Neuronal stem cell (in vitro differentiated cells): ENCODE measurements around the gene GNG10.

ENCODE experiments used
- DNase-seq: peaks from one replicate; pipeline ENCODE4 v3.0.0-alpha.2; 2013; ENCODE audit warnings: low spot score
- H2AFZ ChIP-seq: one replicate; pipeline ENCODE4 v1.6.1; 2013; ENCODE audit warnings: mild to moderate bottlenecking, low read length, inconsistent platforms
- H2AK5ac ChIP-seq: 2 replicates; pipeline ENCODE4 v1.6.1; 2013; ENCODE audit warnings: low read depth, mild to moderate bottlenecking, inconsistent platforms, low read length, moderate library complexity, mixed read lengths
- H2BK120ac ChIP-seq: 2 replicates; pipeline ENCODE4 v1.6.1; 2013; ENCODE audit warnings: low read depth, mild to moderate bottlenecking, inconsistent platforms, low read length, moderate library complexity, mixed read lengths
- H2BK12ac ChIP-seq: one replicate; pipeline ENCODE4 v1.6.1; 2013; ENCODE audit warnings: low read length, inconsistent platforms
- H2BK15ac ChIP-seq: 2 replicates; pipeline ENCODE4 v1.6.1; 2013; ENCODE audit warnings: mild to moderate bottlenecking, low read length, inconsistent platforms, mixed read lengths
- H2BK5ac ChIP-seq: one replicate; pipeline ENCODE4 v1.6.1; 2013; ENCODE audit warnings: inconsistent platforms, mild to moderate bottlenecking, low read length, moderate library complexity
- H3K14ac ChIP-seq: one replicate; pipeline ENCODE4 v1.6.1; 2013; ENCODE audit warnings: low read length, inconsistent platforms
- H3K18ac ChIP-seq: 2 replicates; pipeline ENCODE4 v1.6.1; 2013; ENCODE audit warnings: low read length, inconsistent platforms
- H3K23ac ChIP-seq: 2 replicates; pipeline ENCODE4 v1.6.1; 2013; ENCODE audit warnings: low read depth, mild to moderate bottlenecking, mixed read lengths, low read length, inconsistent platforms; ENCODE audit not compliant: poor library complexity
- H3K27ac ChIP-seq: replicated peaks from 3 replicates; pipeline ENCODE4 v1.5.1; 2013; ENCODE audit warnings: low read length, inconsistent platforms
- H3K27me3 ChIP-seq, 3 experiments: 2 replicates each; pipeline ENCODE4 v1.6.1; 2013; ENCODE audit warnings: low read length in 3 of 3, mild to moderate bottlenecking in 2 of 3, inconsistent platforms in 1 of 3, low read depth in 1 of 3, mixed read lengths in 1 of 3, moderate library complexity in 1 of 3; ENCODE audit not compliant: control insufficient read depth in 3 of 3, insufficient read depth in 3 of 3
- H3K36me3 ChIP-seq, 2 donors: replicated peaks in 1 of 2; 2 replicates each; pipeline ENCODE4 v1.6.1; 2013; ENCODE audit warnings: low read length in 2 of 2; ENCODE audit not compliant: control insufficient read depth in 2 of 2, insufficient read depth in 2 of 2
- H3K4ac ChIP-seq: 2 replicates; pipeline ENCODE4 v1.6.1; 2013; ENCODE audit warnings: inconsistent platforms, mild to moderate bottlenecking, low read length, moderate library complexity
- H3K4me1 ChIP-seq, 2 donors: 1 replicate in 1 of 2; 2 replicates in 1 of 2; pipeline ENCODE4 v1.6.1; 2013; ENCODE audit warnings: low read length in 2 of 2, low read depth in 1 of 2; ENCODE audit not compliant: control insufficient read depth in 2 of 2, insufficient read depth in 1 of 2
- H3K4me2 ChIP-seq: one replicate; pipeline ENCODE4 v1.6.1; 2013; ENCODE audit warnings: mild to moderate bottlenecking, low read length, inconsistent platforms; ENCODE audit not compliant: insufficient read depth, poor library complexity, severe bottlenecking
- H3K4me3 ChIP-seq, 2 donors: 2 replicates each; pipeline ENCODE4 v1.5.1; 2013; ENCODE audit warnings: low read length in 2 of 2, mild to moderate bottlenecking in 2 of 2, inconsistent platforms in 1 of 2, moderate library complexity in 1 of 2
- H3K79me1 ChIP-seq: one replicate; pipeline ENCODE4 v1.6.1; 2013; ENCODE audit warnings: low read depth, mild to moderate bottlenecking, inconsistent platforms, low read length, moderate library complexity
- H3K9ac ChIP-seq: one replicate; pipeline ENCODE4 v1.6.1; 2013; ENCODE audit warnings: mild to moderate bottlenecking, low read depth, low read length, inconsistent platforms; ENCODE audit not compliant: poor library complexity
- H3K9me3 ChIP-seq, 2 donors: replicated peaks in 1 of 2; 2 replicates each; pipeline versions ENCODE3 to v1.6.1; 2013; ENCODE audit warnings: low read length in 2 of 2, mild to moderate bottlenecking in 2 of 2, inconsistent platforms in 1 of 2, low read depth in 1 of 2, mixed read lengths in 1 of 2, moderate library complexity in 1 of 2; ENCODE audit not compliant: control insufficient read depth in 2 of 2, insufficient read depth in 1 of 2
- H4K8ac ChIP-seq: one replicate; pipeline ENCODE4 v1.6.1; 2013; ENCODE audit warnings: low read depth, mild to moderate bottlenecking, inconsistent platforms, low read length, moderate library complexity
- H4K91ac ChIP-seq: one replicate; pipeline ENCODE4 v1.6.1; 2013; ENCODE audit warnings: low read length, low read depth, mild to moderate bottlenecking, inconsistent platforms; ENCODE audit not compliant: poor library complexity
- WGBS, 2 donors: extraction: QIAGEN DNeasy Blood & Tissue Kit; methylation state at CpG; one replicate each; pipeline ENCODE4 v1.1.7; 2013; ENCODE audit warnings: missing lambda C conversion rate in 2 of 2, mixed read lengths in 1 of 2; ENCODE audit not compliant: insufficient read length in 2 of 2, insufficient replicate concordance in 1 of 2; ENCODE audit errors: extremely low coverage in 2 of 2; 5-methylcytosine and 5-hydroxymethylcytosine counted together

The GNG10 gene

GRCh38 chr9:111630182-111630963, 31.0 kb upstream of the GNG10 start:
- H2BK12ac ChIP-seq: no peak overlapping the region
- no peak overlapping the region for H2BK5ac ChIP-seq
- no peak overlapping the region for H3K14ac ChIP-seq
- peak overlapping the region; percentile 95 for H2AFZ ChIP-seq
- H4K91ac ChIP-seq: no peak overlapping the region
- peak overlapping the region; percentile 74 to 87 for H3K4me3 ChIP-seq
- no peaks in the 10 kb centered on the region for H3K9me3 ChIP-seq
- H3K4me2 ChIP-seq: peak overlapping the region; percentile 83
- WGBS, 2 donors: no CpG with 5 or more reads among the region's 17 CpGs
- peak overlapping the region; percentile 71 for H3K9ac ChIP-seq
- no peaks in the 10 kb centered on the region for H3K27me3 ChIP-seq
- peaks cover 2% of the 10 kb centered on the region for H3K79me1 ChIP-seq
- no peak for DNase-seq
- H2BK15ac ChIP-seq: no peak overlapping the region
- no peak overlapping the region for H2AK5ac ChIP-seq
- H3K36me3 ChIP-seq: peaks cover 0 to 14% of the 10 kb centered on the region in 2 donors
- H3K4ac ChIP-seq: no peak overlapping the region
- H3K27ac ChIP-seq: no peak overlapping the region
- peaks cover 0 to 5% of the 10 kb centered on the region in 2 donors for H3K4me1 ChIP-seq
- no peak overlapping the region for H3K23ac ChIP-seq
- peak overlapping the region; percentile 44 for H3K18ac ChIP-seq
- H4K8ac ChIP-seq: peak overlapping the region; percentile 67
- no peak overlapping the region for H2BK120ac ChIP-seq

- WGBS, 2 donors: no CpG with 5 or more reads among the region's 14 CpGs
- Histone ChIP-seq H4K91ac (no peak overlapping the region), H2BK15ac (no peak overlapping the region), H3K4me2 (peak overlapping the region; percentile 83), H2AK5ac (no peak overlapping the region), H3K36me3 (peaks cover 0 to 14% of the 10 kb centered on the region in 2 donors), H3K9ac (peak overlapping the region; percentile 71), H3K4ac (no peak overlapping the region), H3K9me3 (no peaks in the 10 kb centered on the region), H2AFZ (peak overlapping the region; percentile 95), H3K27me3 (no peaks in the 10 kb centered on the region), H2BK5ac (no peak overlapping the region), H4K8ac (peak overlapping the region; percentile 67), H3K4me3 (peak overlapping the region; percentile 74 to 87), H3K4me1 (peaks cover 0 to 5% of the 10 kb centered on the region in 2 donors), H3K18ac (peak overlapping the region; percentile 44), H3K79me1 (peaks cover 2% of the 10 kb centered on the region), H2BK12ac (no peak overlapping the region), H3K14ac (no peak overlapping the region), H3K27ac (no peak overlapping the region), H3K23ac (peak overlapping the region; percentile 98), H2BK120ac (no peak overlapping the region)
- no peak for DNase-seq
These were observed 30.5 kb upstream of the GNG10 start for GRCh38 chr9:111630964-111631213.

GRCh38 chr9:111631214-111631971, 30.0 kb upstream of the GNG10 start, which contains the start of gene DNAJC25:
DNAJC25 (plus strand) TSS chr9:111631334; CDS start chr9:111631408, 74 bp downstream.
- peaks cover 0 to 14% of the 10 kb centered on the region in 2 donors for H3K36me3 ChIP-seq
- H3K27ac ChIP-seq: peak within 1 kb of the TSS; percentile 58
- no peaks in the 10 kb centered on the region for H3K27me3 ChIP-seq
- DNase-seq: peak; percentile 97
- no peak within 1 kb of the TSS for H3K4ac ChIP-seq
- H3K9ac ChIP-seq: peak within 1 kb of the TSS; percentile 93
- H3K9me3 ChIP-seq: no peaks in the 10 kb centered on the region
- peak within 1 kb of the TSS; percentile 95 for H2AFZ ChIP-seq
- peak within 1 kb of the TSS; percentile 98 for H3K23ac ChIP-seq
- peak within 1 kb of the TSS; percentile 19 for H2BK15ac ChIP-seq
- H3K4me2 ChIP-seq: peak within 1 kb of the TSS; percentile 83
- H4K8ac ChIP-seq: peak within 1 kb of the TSS; percentile 67
- no peak within 1 kb of the TSS for H2BK12ac ChIP-seq
- H2BK120ac ChIP-seq: no peak within 1 kb of the TSS
- peaks cover 0 to 5% of the 10 kb centered on the region in 2 donors for H3K4me1 ChIP-seq
- peak within 1 kb of the TSS; percentile 83 for H2BK5ac ChIP-seq
- peak within 1 kb of the TSS; percentile 36 for H2AK5ac ChIP-seq
- peak within 1 kb of the TSS; percentile 93 for H3K18ac ChIP-seq
- peak within 1 kb of the TSS; percentile 91 for H3K14ac ChIP-seq
- H3K79me1 ChIP-seq: peaks cover 2% of the 10 kb centered on the region
- peak within 1 kb of the TSS; percentile 74 to 89 for H3K4me3 ChIP-seq
- H4K91ac ChIP-seq: no peak within 1 kb of the TSS
- WGBS, 2 donors: no CpG with 5 or more reads among the region's 79 CpGs

DNA sequence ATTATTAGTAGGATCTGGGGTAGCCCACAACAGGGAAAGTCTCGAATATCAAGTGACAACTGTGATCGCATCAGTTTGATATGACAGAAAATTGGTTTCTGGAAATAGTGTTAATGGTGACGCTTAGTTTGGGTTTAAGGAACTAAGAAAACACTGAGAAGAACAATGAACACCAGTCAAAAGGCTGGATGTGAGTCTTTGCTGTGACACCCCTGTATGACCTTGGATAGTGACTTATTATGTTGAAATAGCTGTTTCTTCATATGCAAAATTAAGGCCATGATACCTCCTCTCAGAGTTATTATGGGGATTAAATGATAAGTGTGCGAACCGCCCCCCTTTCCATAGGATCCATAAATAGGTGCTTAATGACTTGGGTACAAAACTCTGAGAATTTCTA, 29.3 kb upstream of the GNG10 start:
- Histone ChIP-seq H3K4me1 (peaks cover 0 to 5% of the 10 kb centered on the region in 2 donors), H3K27me3 (no peaks in the 10 kb centered on the region), H3K36me3 (peaks cover 0 to 14% of the 10 kb centered on the region in 2 donors), H4K8ac (no peak overlapping the region), H3K14ac (no peak overlapping the region), H3K23ac (no peak overlapping the region), H3K27ac (no peak overlapping the region), H4K91ac (no peak overlapping the region), H3K9me3 (no peaks in the 10 kb centered on the region), H2BK12ac (no peak overlapping the region), H2AFZ (peak overlapping the region; percentile 92), H2AK5ac (no peak overlapping the region), H3K4ac (no peak overlapping the region), H3K4me2 (peak overlapping the region; percentile 64), H2BK5ac (no peak overlapping the region), H2BK120ac (no peak overlapping the region), H3K79me1 (peaks cover 2% of the 10 kb centered on the region), H3K9ac (no peak overlapping the region), H2BK15ac (no peak overlapping the region), H3K4me3 (peak overlapping the region; percentile 74 to 89), H3K18ac (no peak overlapping the region)
- WGBS, 2 donors: no CpG with 5 or more reads among the region's 5 CpGs
- DNase-seq: no peak
